Measurements from ENCODE around the gene CNN3. TPM values are rescaled to one million over a fixed set of nuclear protein-coding genes. Genes with fewer than 3 reads are reported as not detected.

CNN3 gene
- 240 TPM for polyA plus RNA-seq (2013, experiment 1 of 2)
- 266 TPM for polyA plus RNA-seq (2013, experiment 2 of 2)

- peak within 1 kb of the TSS; percentile 89 for H3K4me3 ChIP-seq (ENCODE audit: low read length)
- peaks cover 13% of the 10 kb centered on the region for H3K36me3 ChIP-seq (ENCODE audit: insufficient read depth, low read length)
- under 1% methylated on average over 57 of the region's 57 CpGs for whole genome bisulfite sequencing
- no peaks in the 10 kb centered on the region for H3K27me3 ChIP-seq (ENCODE audit: insufficient read depth, low read length)
- peak within 1 kb of the TSS; percentile 96 for H3K9ac ChIP-seq (ENCODE audit: low read depth, low read length)
- peak within 1 kb of the TSS; percentile 96 for H3K27ac ChIP-seq (ENCODE audit: low read depth, low read length)
- H3K4me1 ChIP-seq (ENCODE audit: insufficient read depth, low read length), result peaks cover 46% of the 10 kb centered on the region
- H3K9me3 ChIP-seq (ENCODE audit: insufficient read depth, low read depth, low read length), result no peaks in the 10 kb centered on the region
Measured at GRCh38 chr1:94926915-94927404, at the start of gene CNN3. Gene CNN3 (minus strand): TSS chr1:94927110. CDS start chr1:94926894, 216 bp downstream.

DNA sequence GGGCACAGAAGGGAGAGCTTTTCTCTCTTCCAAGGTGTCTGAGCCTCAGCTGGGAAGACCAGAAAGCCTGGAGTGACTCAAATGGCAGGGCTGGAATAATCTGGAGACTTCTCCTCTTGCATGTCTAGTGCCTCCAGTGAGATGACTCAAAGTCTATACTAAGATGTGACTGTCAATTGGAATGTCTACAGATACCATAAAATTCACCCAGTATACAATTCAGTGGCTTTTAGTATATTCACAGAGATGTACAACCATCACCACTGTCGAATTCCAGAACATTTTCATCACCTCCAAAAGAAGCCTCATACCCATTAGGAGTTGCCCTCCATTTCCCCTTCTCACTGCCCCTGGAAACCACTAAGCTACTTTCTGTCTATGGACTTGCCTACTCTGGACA is 47.9 kb upstream of the CNN3 start:
- WGBS, result 90% methylated on average over 1 of the region's 1 CpG
- Histone ChIP-seq H3K4me3 (ENCODE audit: low read length) (no peak overlapping the region), H3K27ac (ENCODE audit: low read depth, low read length) (no peak overlapping the region), H3K4me1 (ENCODE audit: insufficient read depth, low read length) (peaks cover 13% of the 10 kb centered on the region), H3K9ac (ENCODE audit: low read depth, low read length) (no peak overlapping the region), H3K27me3 (ENCODE audit: insufficient read depth, low read length) (no peaks in the 10 kb centered on the region), H3K9me3 (ENCODE audit: insufficient read depth, low read depth, low read length) (no peaks in the 10 kb centered on the region), H3K36me3 (ENCODE audit: insufficient read depth, low read length) (no peaks in the 10 kb centered on the region)

- no peak overlapping the region for H3K4me3 ChIP-seq (ENCODE audit: low read length)
- no peaks in the 10 kb centered on the region for H3K9me3 ChIP-seq (ENCODE audit: insufficient read depth, low read depth, low read length)
- peaks cover 13% of the 10 kb centered on the region for H3K4me1 ChIP-seq (ENCODE audit: insufficient read depth, low read length)
- WGBS, result no CpG with 5 or more reads among the region's 1 CpG
- H3K9ac ChIP-seq (ENCODE audit: low read depth, low read length), result no peak overlapping the region
- H3K27ac ChIP-seq (ENCODE audit: low read depth, low read length), result no peak overlapping the region
- H3K36me3 ChIP-seq (ENCODE audit: insufficient read depth, low read length), result no peaks in the 10 kb centered on the region
- H3K27me3 ChIP-seq (ENCODE audit: insufficient read depth, low read length), result no peaks in the 10 kb centered on the region
Measured at GRCh38 chr1:94974241-94974640, 47.3 kb upstream of the CNN3 start.

- no peak overlapping the region for H3K9ac ChIP-seq (ENCODE audit: low read depth, low read length)
- 92% methylated on average over 8 of the region's 8 CpGs for WGBS
- no peaks in the 10 kb centered on the region for H3K27me3 ChIP-seq (ENCODE audit: insufficient read depth, low read length)
- H3K27ac ChIP-seq (ENCODE audit: low read depth, low read length), result no peak overlapping the region
- H3K9me3 ChIP-seq (ENCODE audit: insufficient read depth, low read depth, low read length), result no peaks in the 10 kb centered on the region
- H3K36me3 ChIP-seq (ENCODE audit: insufficient read depth, low read length), result no peaks in the 10 kb centered on the region
- H3K4me3 ChIP-seq (ENCODE audit: low read length), result no peak overlapping the region
- H3K4me1 ChIP-seq (ENCODE audit: insufficient read depth, low read length), result peaks cover 13% of the 10 kb centered on the region
Measured at GRCh38 chr1:94973309-94973922, 46.5 kb upstream of the CNN3 start.

DNA sequence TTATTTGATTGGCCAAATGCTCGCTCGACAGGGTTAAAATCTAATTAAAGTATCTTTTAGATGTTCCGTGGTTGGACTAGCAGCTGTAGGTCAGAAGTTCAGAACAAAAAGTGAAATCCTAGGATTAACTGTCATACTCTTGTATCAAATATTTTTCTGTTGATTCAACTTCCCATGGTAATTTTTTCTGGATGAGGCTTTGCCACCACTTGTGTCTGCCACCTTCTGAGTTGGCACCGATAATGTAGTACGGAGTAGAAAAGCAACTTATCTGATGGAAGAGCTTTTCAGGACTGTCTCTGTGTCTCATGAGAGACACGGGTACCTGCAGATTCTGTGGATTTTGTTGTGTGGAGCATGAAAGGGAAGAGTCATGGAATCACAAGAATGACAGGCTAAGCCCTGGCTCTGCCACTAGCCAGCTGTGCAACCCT is 44.6 kb upstream of the CNN3 start:
- Histone ChIP-seq H3K9ac (ENCODE audit: low read depth, low read length) (no peak overlapping the region), H3K27ac (ENCODE audit: low read depth, low read length) (no peak overlapping the region), H3K27me3 (ENCODE audit: insufficient read depth, low read length) (no peaks in the 10 kb centered on the region), H3K4me1 (ENCODE audit: insufficient read depth, low read length) (peaks cover 13% of the 10 kb centered on the region), H3K4me3 (ENCODE audit: low read length) (no peak overlapping the region), H3K9me3 (ENCODE audit: insufficient read depth, low read depth, low read length) (no peaks in the 10 kb centered on the region), H3K36me3 (ENCODE audit: insufficient read depth, low read length) (no peaks in the 10 kb centered on the region)
- WGBS, result 89% methylated on average over 6 of the region's 6 CpGs

- Histone ChIP-seq H3K36me3 (ENCODE audit: insufficient read depth, low read length) (no peaks in the 10 kb centered on the region), H3K4me1 (ENCODE audit: insufficient read depth, low read length) (peaks cover 13% of the 10 kb centered on the region), H3K9me3 (ENCODE audit: insufficient read depth, low read depth, low read length) (no peaks in the 10 kb centered on the region), H3K27me3 (ENCODE audit: insufficient read depth, low read length) (no peaks in the 10 kb centered on the region), H3K4me3 (ENCODE audit: low read length) (no peak overlapping the region), H3K27ac (ENCODE audit: low read depth, low read length) (peak overlapping the region; percentile 24; the same call in 1 of the 2 replicates), H3K9ac (ENCODE audit: low read depth, low read length) (no peak overlapping the region)
- 60% methylated on average over 2 of the region's 2 CpGs for WGBS
Measured at GRCh38 chr1:94970783-94971182, 43.9 kb upstream of the CNN3 start.

DNA sequence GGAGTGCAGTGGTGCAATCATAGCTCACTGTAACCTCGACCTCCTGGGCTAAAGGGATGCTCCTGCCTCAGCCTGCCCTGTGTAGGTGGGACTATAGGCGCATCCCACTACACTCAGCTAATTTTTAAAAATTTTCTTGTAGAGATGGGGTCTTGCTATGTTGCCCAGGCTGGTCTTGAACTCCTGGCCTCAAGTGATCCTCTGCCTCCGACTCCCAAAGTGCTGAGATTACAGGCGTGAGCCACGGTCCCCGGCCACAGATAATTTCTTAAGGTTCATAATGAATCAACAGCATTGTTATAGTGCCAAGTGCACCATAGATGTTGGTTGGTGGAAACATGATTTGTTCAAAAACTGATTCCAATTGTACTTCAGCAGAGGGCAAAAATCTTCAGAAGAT is 42.2 kb upstream of the CNN3 start:
- Histone ChIP-seq H3K27ac (ENCODE audit: low read depth, low read length) (no peak overlapping the region), H3K4me1 (ENCODE audit: insufficient read depth, low read length) (peaks cover 13% of the 10 kb centered on the region), H3K9ac (ENCODE audit: low read depth, low read length) (no peak overlapping the region), H3K9me3 (ENCODE audit: insufficient read depth, low read depth, low read length) (no peaks in the 10 kb centered on the region), H3K36me3 (ENCODE audit: insufficient read depth, low read length) (no peaks in the 10 kb centered on the region), H3K27me3 (ENCODE audit: insufficient read depth, low read length) (no peaks in the 10 kb centered on the region), H3K4me3 (ENCODE audit: low read length) (no peak overlapping the region)
- WGBS, result 95% methylated on average over 5 of the region's 6 CpGs

- Histone ChIP-seq H3K27ac (ENCODE audit: low read depth, low read length) (no peak overlapping the region), H3K4me1 (ENCODE audit: insufficient read depth, low read length) (peaks cover 6% of the 10 kb centered on the region), H3K36me3 (ENCODE audit: insufficient read depth, low read length) (no peaks in the 10 kb centered on the region), H3K27me3 (ENCODE audit: insufficient read depth, low read length) (no peaks in the 10 kb centered on the region), H3K9ac (ENCODE audit: low read depth, low read length) (no peak overlapping the region), H3K4me3 (ENCODE audit: low read length) (no peak overlapping the region), H3K9me3 (ENCODE audit: insufficient read depth, low read depth, low read length) (no peaks in the 10 kb centered on the region)
- WGBS, result no CpG with 5 or more reads among the region's 1 CpG
Measured at GRCh38 chr1:94966033-94966432, 39.1 kb upstream of the CNN3 start.

DNA sequence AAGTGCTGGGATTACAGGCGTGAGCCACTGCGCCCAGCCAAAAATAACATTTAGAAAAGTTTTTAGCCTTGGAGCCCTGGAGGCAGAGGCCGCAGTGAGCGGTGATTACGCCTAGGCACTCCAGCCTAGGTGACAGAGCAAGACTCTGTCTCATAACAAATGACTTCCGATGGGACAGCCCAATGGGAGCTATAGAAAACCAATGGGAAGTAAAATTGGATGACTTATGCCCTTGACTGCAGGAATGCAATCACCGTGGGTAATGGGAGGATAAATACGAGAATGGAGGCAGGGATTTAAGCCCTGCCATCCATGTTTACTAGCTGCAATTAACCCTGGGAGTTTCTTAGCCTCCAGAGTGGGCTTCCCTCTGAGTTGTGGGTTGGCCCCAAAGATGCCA is 37.0 kb upstream of the CNN3 start:
- no peak overlapping the region for H3K27ac ChIP-seq (ENCODE audit: low read depth, low read length)
- 84% methylated on average over 8 of the region's 8 CpGs for WGBS
- no peaks in the 10 kb centered on the region for H3K4me1 ChIP-seq (ENCODE audit: insufficient read depth, low read length)
- no peaks in the 10 kb centered on the region for H3K9me3 ChIP-seq (ENCODE audit: insufficient read depth, low read depth, low read length)
- no peak overlapping the region for H3K4me3 ChIP-seq (ENCODE audit: low read length)
- no peaks in the 10 kb centered on the region for H3K36me3 ChIP-seq (ENCODE audit: insufficient read depth, low read length)
- H3K27me3 ChIP-seq (ENCODE audit: insufficient read depth, low read length), result no peaks in the 10 kb centered on the region
- no peak overlapping the region for H3K9ac ChIP-seq (ENCODE audit: low read depth, low read length)

- H3K27ac ChIP-seq (ENCODE audit: low read depth, low read length), result no peak overlapping the region
- H3K4me1 ChIP-seq (ENCODE audit: insufficient read depth, low read length), result no peaks in the 10 kb centered on the region
- no peaks in the 10 kb centered on the region for H3K9me3 ChIP-seq (ENCODE audit: insufficient read depth, low read depth, low read length)
- H3K27me3 ChIP-seq (ENCODE audit: insufficient read depth, low read length), result no peaks in the 10 kb centered on the region
- 90% methylated on average over 10 of the region's 10 CpGs for WGBS
- H3K36me3 ChIP-seq (ENCODE audit: insufficient read depth, low read length), result no peaks in the 10 kb centered on the region
- H3K9ac ChIP-seq (ENCODE audit: low read depth, low read length), result no peak overlapping the region
- H3K4me3 ChIP-seq (ENCODE audit: low read length), result no peak overlapping the region
Measured at GRCh38 chr1:94962409-94963265, 35.7 kb upstream of the CNN3 start.

DNA sequence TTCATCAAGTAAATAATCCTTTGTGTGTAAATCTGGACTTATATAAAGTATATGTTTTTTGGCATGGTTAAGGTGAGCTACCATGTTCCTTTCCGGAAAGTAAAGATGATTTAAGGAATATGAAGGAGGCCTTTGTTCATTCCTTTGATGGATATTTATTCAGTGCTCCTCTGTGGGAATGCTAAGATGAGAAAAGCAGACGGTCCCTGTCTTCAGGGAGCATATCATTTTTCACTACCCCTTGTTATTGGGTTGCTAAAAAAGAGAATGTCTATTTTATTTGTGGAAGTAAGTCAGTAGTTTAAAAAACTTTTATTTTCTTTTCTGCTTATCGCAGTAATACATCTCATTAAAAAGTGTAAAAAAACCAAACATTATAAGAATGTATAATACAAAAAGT is 35.1 kb upstream of the CNN3 start:
- no peak overlapping the region for H3K27ac ChIP-seq (ENCODE audit: low read depth, low read length)
- no peaks in the 10 kb centered on the region for H3K36me3 ChIP-seq (ENCODE audit: insufficient read depth, low read length)
- no peaks in the 10 kb centered on the region for H3K27me3 ChIP-seq (ENCODE audit: insufficient read depth, low read length)
- H3K9ac ChIP-seq (ENCODE audit: low read depth, low read length), result no peak overlapping the region
- 90% methylated on average over 2 of the region's 3 CpGs for WGBS
- no peak overlapping the region for H3K4me3 ChIP-seq (ENCODE audit: low read length)
- no peaks in the 10 kb centered on the region for H3K4me1 ChIP-seq (ENCODE audit: insufficient read depth, low read length)
- no peaks in the 10 kb centered on the region for H3K9me3 ChIP-seq (ENCODE audit: insufficient read depth, low read depth, low read length)
